Colonic mucosa (tissue), 4 donors: ENCODE measurements around the gene SPATA4. TPM values are rescaled to one million over a fixed set of nuclear protein-coding genes. Genes with fewer than 3 reads are reported as not detected.
"Not testable (repeated sequence)": the region's sequence is repeated elsewhere in the genome, so short reads cannot be mapped to it uniquely, and the experiment has no call there.

Experiments used
- DNase-seq: peaks from one replicate; pipeline ENCODE4 v3.0.0-alpha.2; 2020
- H3K27ac ChIP-seq: fragments of 200-600 bp; one replicate; pipeline ENCODE4 v1.8.0; 2021
- H3K27me3 ChIP-seq: fragments of 200-600 bp; one replicate; pipeline ENCODE4 v1.8.0; 2021
- H3K36me3 ChIP-seq: fragments of 200-600 bp; one replicate; pipeline ENCODE4 v1.8.0; 2021
- H3K4me1 ChIP-seq: fragments of 200-600 bp; one replicate; pipeline ENCODE4 v1.8.0; 2021; ENCODE audit warnings: mild to moderate bottlenecking
- H3K4me3 ChIP-seq: fragments of 200-600 bp; one replicate; pipeline ENCODE4 v1.8.0; 2021
- H3K9ac ChIP-seq, 2 donors: one replicate each; pipeline ENCODE4 v1.7.0; 2013; ENCODE audit warnings: control low read depth in 2 of 2, low read depth in 2 of 2, low read length in 2 of 2
- H3K9me3 ChIP-seq: fragments of 200-600 bp; one replicate; pipeline ENCODE4 v1.8.0; 2021
- intact Hi-C: fragments of 100-400 bp; cut with DNase I; formaldehyde crosslinking; loops from one replicate; pipeline ENCODE4 v1.14.1; 2022
- total RNA-seq, 2 donors: library from RNA; stranded (reverse); fragmentation: NEBNext Ultra II Directional in 1 of 2; extraction: Animal tissue kit (Norgen Biotek cat#: 25700) in 1 of 2; gene quantifications; one replicate each; pipeline ENCODE4 v1.2.1, GENCODE V29; 2021
- TF ChIP-seq, protein P1 (sequence below): fragments of 200-600 bp; IDR thresholded peaks from one replicate; pipeline ENCODE4 v1.8.0; 2022; ENCODE audit warnings: antibody characterized with exemption, mild to moderate bottlenecking
- donor health status: healthy.
- donor health status: DM: no; HTN: no; CAD: no.
- donor health status: DM: no; HTN: no; CAD: no.

The SPATA4 gene
- total RNA-seq, 2 donors from 2014 or later = not detected

- no peaks in the 10 kb centered on the region for H3K4me1 ChIP-seq
- H3K9me3 ChIP-seq = no peaks in the 10 kb centered on the region
- intact Hi-C loops = no loop called here
- TF ChIP-seq, protein P1, sequence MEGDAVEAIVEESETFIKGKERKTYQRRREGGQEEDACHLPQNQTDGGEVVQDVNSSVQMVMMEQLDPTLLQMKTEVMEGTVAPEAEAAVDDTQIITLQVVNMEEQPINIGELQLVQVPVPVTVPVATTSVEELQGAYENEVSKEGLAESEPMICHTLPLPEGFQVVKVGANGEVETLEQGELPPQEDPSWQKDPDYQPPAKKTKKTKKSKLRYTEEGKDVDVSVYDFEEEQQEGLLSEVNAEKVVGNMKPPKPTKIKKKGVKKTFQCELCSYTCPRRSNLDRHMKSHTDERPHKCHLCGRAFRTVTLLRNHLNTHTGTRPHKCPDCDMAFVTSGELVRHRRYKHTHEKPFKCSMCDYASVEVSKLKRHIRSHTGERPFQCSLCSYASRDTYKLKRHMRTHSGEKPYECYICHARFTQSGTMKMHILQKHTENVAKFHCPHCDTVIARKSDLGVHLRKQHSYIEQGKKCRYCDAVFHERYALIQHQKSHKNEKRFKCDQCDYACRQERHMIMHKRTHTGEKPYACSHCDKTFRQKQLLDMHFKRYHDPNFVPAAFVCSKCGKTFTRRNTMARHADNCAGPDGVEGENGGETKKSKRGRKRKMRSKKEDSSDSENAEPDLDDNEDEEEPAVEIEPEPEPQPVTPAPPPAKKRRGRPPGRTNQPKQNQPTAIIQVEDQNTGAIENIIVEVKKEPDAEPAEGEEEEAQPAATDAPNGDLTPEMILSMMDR = no peak
- no peaks in the 10 kb centered on the region for H3K27me3 ChIP-seq
- no peak for DNase-seq
- H3K9ac ChIP-seq = no peak overlapping the region
- H3K36me3 ChIP-seq = no peaks in the 10 kb centered on the region
- no peak overlapping the region for H3K4me3 ChIP-seq
- no peak overlapping the region for H3K27ac ChIP-seq
These were observed 22.1 kb upstream of the SPATA4 start for GRCh38 chr4:176217510-176217909.

GRCh38 chr4:176212351-176212750, 17.0 kb upstream of the SPATA4 start:
- intact Hi-C loops = not testable (repeated sequence)

DNA sequence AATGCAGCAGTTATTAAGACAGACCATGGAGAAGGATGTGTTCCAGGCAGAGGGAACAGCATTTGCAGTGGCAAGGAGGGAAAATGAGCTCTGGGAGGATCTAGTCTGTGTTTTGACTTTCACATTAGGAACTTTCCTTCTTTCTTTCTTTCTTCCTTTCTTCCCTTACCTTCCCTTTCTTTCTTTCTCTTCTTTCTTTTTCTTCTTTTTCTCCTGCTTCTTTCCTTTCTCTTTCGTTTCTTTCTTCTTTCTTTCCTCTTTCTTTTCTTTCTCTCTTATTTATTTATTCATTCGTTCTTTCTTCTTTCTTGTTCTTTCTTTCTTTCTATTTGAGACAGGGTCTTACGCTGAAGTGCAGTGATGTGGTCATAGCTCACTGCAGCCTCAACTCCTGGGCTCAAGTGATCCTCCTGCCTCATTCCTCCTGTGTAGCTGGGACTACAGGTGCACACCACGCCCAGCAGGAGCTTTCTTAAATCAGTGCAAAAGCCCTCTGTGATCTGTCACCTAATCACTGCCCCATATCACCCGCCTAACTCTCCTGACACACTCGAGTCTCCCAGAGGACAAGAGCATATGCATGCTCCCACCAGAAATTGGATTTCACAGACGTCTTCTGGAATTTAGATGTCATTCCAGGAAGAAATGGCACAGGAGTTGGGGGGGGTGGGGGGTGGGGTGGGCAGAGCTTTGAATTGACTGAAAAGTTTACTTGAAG, 15.4 kb upstream of the SPATA4 start:
- no peak overlapping the region for H3K27ac ChIP-seq
- no peaks in the 10 kb centered on the region for H3K36me3 ChIP-seq
- H3K9me3 ChIP-seq = no peaks in the 10 kb centered on the region
- H3K4me3 ChIP-seq = no peak overlapping the region
- intact Hi-C loops = no loop called here
- no peaks in the 10 kb centered on the region for H3K4me1 ChIP-seq
- no peak for DNase-seq
- H3K9ac ChIP-seq = no peak overlapping the region
- H3K27me3 ChIP-seq = no peaks in the 10 kb centered on the region
- TF ChIP-seq, protein P1 = no peak

More at GRCh38 chr4:176212351-176212750, 17.0 kb upstream of the SPATA4 start:
- H3K4me1 ChIP-seq, H3K27ac ChIP-seq, H3K9me3 ChIP-seq, H3K9ac ChIP-seq, H3K4me3 ChIP-seq, H3K27me3 ChIP-seq, H3K36me3 ChIP-seq, DNase-seq: not testable (repeated sequence)

GRCh38 chr4:176210101-176210500, 14.7 kb upstream of the SPATA4 start:
- H3K27ac ChIP-seq = no peak overlapping the region
- DNase-seq = no peak
- intact Hi-C loops = no loop called here
- no peak overlapping the region for H3K9ac ChIP-seq
- no peaks in the 10 kb centered on the region for H3K36me3 ChIP-seq
- H3K4me3 ChIP-seq = no peak overlapping the region
- H3K27me3 ChIP-seq = no peaks in the 10 kb centered on the region
- H3K9me3 ChIP-seq = no peaks in the 10 kb centered on the region
- TF ChIP-seq, protein P1 = no peak
- no peaks in the 10 kb centered on the region for H3K4me1 ChIP-seq

DNA sequence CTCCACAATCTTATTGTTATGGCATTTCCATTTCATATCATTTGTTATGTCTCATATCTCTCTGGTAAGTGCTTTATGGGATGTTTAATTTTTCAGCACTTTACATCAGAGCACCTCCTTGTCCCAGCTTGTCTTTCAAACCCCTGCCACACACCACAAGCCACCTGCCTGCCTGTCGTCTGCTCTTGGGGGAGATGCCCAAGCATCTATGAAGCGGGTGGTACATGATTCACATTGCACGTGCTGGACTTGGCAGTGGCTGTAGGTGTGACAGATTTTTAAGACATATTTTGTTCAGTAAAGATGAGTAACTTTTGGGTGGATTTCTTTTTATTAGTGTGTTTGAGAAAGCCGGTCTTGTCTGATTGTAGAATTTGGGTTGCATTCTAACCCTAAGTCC, 14.2 kb upstream of the SPATA4 start:
- H3K9ac ChIP-seq = no peak overlapping the region
- H3K9me3 ChIP-seq = no peaks in the 10 kb centered on the region
- no peaks in the 10 kb centered on the region for H3K27me3 ChIP-seq
- H3K4me1 ChIP-seq = no peaks in the 10 kb centered on the region
- no peaks in the 10 kb centered on the region for H3K36me3 ChIP-seq
- no peak overlapping the region for H3K4me3 ChIP-seq
- DNase-seq = no peak
- H3K27ac ChIP-seq = no peak overlapping the region
- TF ChIP-seq, protein P1 = no peak
- intact Hi-C loops = no loop called here

GRCh38 chr4:176207839-176208238, 12.5 kb upstream of the SPATA4 start:
- Histone ChIP-seq H3K4me1 (no peaks in the 10 kb centered on the region), H3K27ac (no peak overlapping the region), H3K36me3 (no peaks in the 10 kb centered on the region), H3K9ac (no peak overlapping the region), H3K4me3 (no peak overlapping the region), H3K27me3 (no peaks in the 10 kb centered on the region), H3K9me3 (no peaks in the 10 kb centered on the region)
- DNase-seq = no peak
- intact Hi-C loops = no loop called here
- TF ChIP-seq, protein P1 = no peak
